KMS-11 (cell line): ENCODE results near the gene ARID1B.

Experiments
- H2AFZ ChIP-seq: fragments of 200-600 bp; sonication (generic); 2 replicates; pipeline ENCODE4 v1.6.1; 2016; ENCODE audit warnings: antibody characterized with exemption, mixed run types, low read depth
- H3K27ac ChIP-seq: fragments of 200-600 bp; sonication (generic); 2 replicates; pipeline ENCODE4 v1.6.1; 2016; ENCODE audit warnings: mild to moderate bottlenecking, mixed run types
- H3K27me3 ChIP-seq: fragments of 200-600 bp; sonication (generic); 2 replicates; pipeline ENCODE4 v1.6.1; 2017; ENCODE audit warnings: mild to moderate bottlenecking, low read depth, mixed run types, moderate library complexity; ENCODE audit not compliant: insufficient read depth
- H3K36me3 ChIP-seq: fragments of 200-600 bp; sonication (generic); 2 replicates; pipeline ENCODE4 v1.6.1; 2017; ENCODE audit warnings: mild to moderate bottlenecking, mixed run types; ENCODE audit not compliant: insufficient read depth
- H3K4me1 ChIP-seq: fragments of 200-600 bp; sonication (generic); 2 replicates; pipeline ENCODE4 v1.6.1; 2016; ENCODE audit warnings: mild to moderate bottlenecking, low read depth, mixed run types; ENCODE audit not compliant: poor library complexity, severe bottlenecking
- H3K4me2 ChIP-seq: fragments of 200-600 bp; sonication (generic); 2 replicates; pipeline ENCODE4 v1.7.0; 2016; ENCODE audit warnings: mild to moderate bottlenecking, mixed run types
- H3K4me3 ChIP-seq: fragments of 200-600 bp; sonication (generic); IDR thresholded peaks from 2 replicates; pipeline ENCODE4 v1.6.1; 2017; ENCODE audit warnings: low read depth, low read length, mixed read lengths; ENCODE audit not compliant: insufficient read depth
- H3K79me2 ChIP-seq: fragments of 200-600 bp; sonication (generic); 2 replicates; pipeline ENCODE4 v1.6.1; 2016; ENCODE audit warnings: low read depth, mixed run types; ENCODE audit not compliant: insufficient read depth
- H3K9ac ChIP-seq: fragments of 200-600 bp; sonication (generic); 2 replicates; pipeline ENCODE4 v1.6.1; 2016; ENCODE audit warnings: mild to moderate bottlenecking, mixed run types
- H4K20me1 ChIP-seq: fragments of 200-600 bp; sonication (generic); 2 replicates; pipeline ENCODE4 v1.6.1; 2016; ENCODE audit warnings: mild to moderate bottlenecking, mixed run types; ENCODE audit not compliant: insufficient read depth
- TF ChIP-seq, protein P1 (sequence below): fragments of 200-600 bp; sonication (generic); conservative IDR thresholded peaks from 2 replicates; pipeline ENCODE4 v1.6.1; 2017; ENCODE audit warnings: low read depth, mild to moderate bottlenecking, antibody characterized with exemption, low read length, moderate library complexity, mixed read lengths

Gene ARID1B

GRCh38 chr6:156866220-156867015 lies 89.2 kb downstream of the ARID1B start:
- H4K20me1 ChIP-seq = no peaks in the 10 kb centered on the region; the same call in none of the 2 replicates
- TF ChIP-seq, protein P1, sequence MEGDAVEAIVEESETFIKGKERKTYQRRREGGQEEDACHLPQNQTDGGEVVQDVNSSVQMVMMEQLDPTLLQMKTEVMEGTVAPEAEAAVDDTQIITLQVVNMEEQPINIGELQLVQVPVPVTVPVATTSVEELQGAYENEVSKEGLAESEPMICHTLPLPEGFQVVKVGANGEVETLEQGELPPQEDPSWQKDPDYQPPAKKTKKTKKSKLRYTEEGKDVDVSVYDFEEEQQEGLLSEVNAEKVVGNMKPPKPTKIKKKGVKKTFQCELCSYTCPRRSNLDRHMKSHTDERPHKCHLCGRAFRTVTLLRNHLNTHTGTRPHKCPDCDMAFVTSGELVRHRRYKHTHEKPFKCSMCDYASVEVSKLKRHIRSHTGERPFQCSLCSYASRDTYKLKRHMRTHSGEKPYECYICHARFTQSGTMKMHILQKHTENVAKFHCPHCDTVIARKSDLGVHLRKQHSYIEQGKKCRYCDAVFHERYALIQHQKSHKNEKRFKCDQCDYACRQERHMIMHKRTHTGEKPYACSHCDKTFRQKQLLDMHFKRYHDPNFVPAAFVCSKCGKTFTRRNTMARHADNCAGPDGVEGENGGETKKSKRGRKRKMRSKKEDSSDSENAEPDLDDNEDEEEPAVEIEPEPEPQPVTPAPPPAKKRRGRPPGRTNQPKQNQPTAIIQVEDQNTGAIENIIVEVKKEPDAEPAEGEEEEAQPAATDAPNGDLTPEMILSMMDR = no peak
- peaks cover 93% of the 10 kb centered on the region for H3K79me2 ChIP-seq
- H3K9ac ChIP-seq = no peak overlapping the region
- peak overlapping the region; percentile 32; the same call in 1 of the 2 replicates for H3K27ac ChIP-seq
- H3K4me2 ChIP-seq = peak overlapping the region; percentile 33
- no peaks in the 10 kb centered on the region for H3K27me3 ChIP-seq
- H3K36me3 ChIP-seq = no peaks in the 10 kb centered on the region
- H2AFZ ChIP-seq = no peak overlapping the region
- H3K4me1 ChIP-seq = peaks cover 30% of the 10 kb centered on the region
- no peak overlapping the region for H3K4me3 ChIP-seq

DNA sequence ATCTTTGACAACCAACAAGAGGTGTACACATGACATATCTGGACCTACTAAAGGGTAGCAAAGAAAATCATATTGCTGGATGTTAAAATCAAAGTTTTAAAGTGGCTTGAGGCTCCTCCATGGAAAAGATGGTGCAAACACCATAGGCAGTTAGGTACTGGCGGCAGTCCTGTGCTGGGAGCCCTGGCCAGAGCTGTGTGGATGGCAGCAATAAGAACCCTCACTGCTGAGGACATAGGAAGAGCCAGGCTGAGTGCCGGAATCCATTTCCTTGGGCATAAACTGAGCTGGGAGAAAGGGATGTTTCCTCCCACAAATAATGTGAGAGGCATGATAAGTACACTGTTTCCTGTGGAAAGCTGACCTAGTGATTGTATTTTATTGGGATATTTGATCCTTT lies 89.9 kb downstream of the ARID1B start:
- no peaks in the 10 kb centered on the region for H3K36me3 ChIP-seq
- H3K4me3 ChIP-seq = no peak overlapping the region
- no peak overlapping the region; the same call in 1 of the 2 replicates for H3K4me2 ChIP-seq
- no peaks in the 10 kb centered on the region for H3K27me3 ChIP-seq
- H3K79me2 ChIP-seq = peaks cover 94% of the 10 kb centered on the region
- no peak overlapping the region for H2AFZ ChIP-seq
- H3K9ac ChIP-seq = no peak overlapping the region
- TF ChIP-seq, protein P1 = no peak
- H4K20me1 ChIP-seq = no peaks in the 10 kb centered on the region; the same call in none of the 2 replicates
- peaks cover 30% of the 10 kb centered on the region for H3K4me1 ChIP-seq
- no peak overlapping the region for H3K27ac ChIP-seq

DNA sequence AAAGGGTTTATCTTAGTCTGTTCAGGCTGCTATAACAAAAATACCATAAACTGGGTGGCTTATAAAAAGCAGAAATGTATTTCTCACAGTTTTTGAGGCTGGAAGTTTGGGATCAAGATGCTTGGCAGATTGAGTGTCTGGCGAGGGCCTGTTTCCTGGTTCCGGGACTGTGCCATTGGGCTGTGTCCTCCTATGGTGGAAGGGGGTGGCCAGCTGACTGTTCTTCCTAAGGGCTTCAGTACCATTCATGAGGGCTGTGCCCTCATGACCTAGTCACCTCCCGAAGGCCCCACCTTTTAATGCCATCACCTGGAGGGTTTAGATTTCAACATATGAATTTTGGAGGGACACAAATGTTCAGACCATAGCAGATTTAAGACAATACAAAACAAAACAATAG lies 91.2 kb downstream of the ARID1B start:
- H3K4me3 ChIP-seq = no peak overlapping the region
- H3K79me2 ChIP-seq = peaks cover 90% of the 10 kb centered on the region
- no peak overlapping the region for H3K9ac ChIP-seq
- H3K4me1 ChIP-seq = peaks cover 23% of the 10 kb centered on the region
- TF ChIP-seq, protein P1 = no peak
- no peaks in the 10 kb centered on the region; the same call in none of the 2 replicates for H4K20me1 ChIP-seq
- no peaks in the 10 kb centered on the region for H3K36me3 ChIP-seq
- no peak overlapping the region for H3K4me2 ChIP-seq
- H2AFZ ChIP-seq = no peak overlapping the region
- H3K27me3 ChIP-seq = no peaks in the 10 kb centered on the region
- H3K27ac ChIP-seq = no peak overlapping the region

DNA sequence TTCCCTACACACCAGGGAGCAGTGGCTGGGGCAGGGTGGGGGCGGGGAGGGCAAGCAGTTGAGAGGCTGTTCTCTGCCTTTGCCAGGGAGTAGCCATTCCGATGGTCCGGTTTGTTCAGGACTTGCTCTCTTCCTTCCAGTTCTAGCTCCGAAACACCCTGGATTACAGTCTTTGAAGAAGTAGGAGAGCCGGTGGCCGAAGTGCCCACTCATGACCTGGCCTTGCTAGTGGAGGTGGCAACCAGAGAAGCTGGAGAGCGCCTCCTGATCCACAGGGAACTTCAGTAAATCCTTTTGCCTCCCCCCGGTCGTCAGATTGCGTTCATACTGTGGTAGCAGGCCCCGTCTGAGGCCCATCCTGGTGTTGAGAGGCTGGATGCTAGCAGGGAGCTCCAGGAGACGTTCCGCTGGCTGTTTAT lies 92.8 kb downstream of the ARID1B start:
- Histone ChIP-seq H3K27me3 (no peaks in the 10 kb centered on the region), H3K27ac (no peak overlapping the region), H2AFZ (no peak overlapping the region), H3K9ac (no peak overlapping the region), H3K36me3 (no peaks in the 10 kb centered on the region), H3K4me3 (no peak overlapping the region), H4K20me1 (no peaks in the 10 kb centered on the region; the same call in 1 of the 2 replicates), H3K4me2 (no peak overlapping the region), H3K4me1 (peaks cover 23% of the 10 kb centered on the region), H3K79me2 (peaks cover 84% of the 10 kb centered on the region)
- TF ChIP-seq, protein P1 = no peak
